Measurements from ENCODE around the gene ADK. TPM values are rescaled to one million over a fixed set of nuclear protein-coding genes. Genes with fewer than 3 reads are reported as not detected.

Gene ADK
- total RNA-seq, 1 donor from 2014 or later = 46.1 TPM

DNA sequence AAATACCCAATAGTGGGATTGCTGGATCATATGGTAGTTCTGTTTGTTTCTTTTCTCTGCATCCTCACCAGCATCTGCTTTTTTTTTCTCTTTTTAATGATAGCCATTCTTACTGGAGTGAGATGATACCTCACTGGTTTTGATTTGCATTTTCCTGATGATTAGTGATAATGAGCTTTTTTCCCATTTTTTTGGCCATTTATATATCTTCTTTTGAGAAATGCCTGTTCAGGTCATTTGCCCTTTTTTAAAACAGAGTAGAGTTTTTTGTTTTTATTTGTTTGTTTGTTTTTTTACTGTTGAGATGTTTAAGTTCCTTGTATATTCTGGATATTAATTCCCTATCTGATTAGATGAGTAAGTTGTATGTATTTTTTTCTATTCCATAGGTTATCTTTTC is 469.6 kb downstream of the ADK start:
- CTCF ChIA-PET = no interaction called here

DNA sequence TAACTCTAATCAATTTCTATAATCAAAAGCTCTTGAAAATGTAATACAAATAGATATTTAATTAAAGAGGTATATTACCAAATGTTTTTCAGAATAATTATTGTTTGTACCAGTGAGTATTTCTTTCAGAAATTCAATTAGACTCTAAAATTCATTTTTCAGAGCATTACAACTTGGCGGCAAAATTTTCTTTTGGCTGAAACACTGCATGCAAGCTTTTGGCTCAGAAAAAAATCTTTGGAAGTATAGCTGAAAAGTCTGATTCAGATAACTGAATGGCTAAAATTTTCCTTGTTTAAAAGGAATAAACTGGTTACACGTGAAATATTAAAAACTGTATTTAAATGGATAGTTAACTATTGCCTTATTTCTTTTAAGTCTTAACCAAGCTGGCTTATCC is 472.8 kb downstream of the ADK start:
- Mint-ChIP-seq H3K27ac (no peak overlapping the region), H3K4me1 (no peaks in the 10 kb centered on the region), H3K9me3 (peaks cover 9% of the 10 kb centered on the region), H3K27me3 (no peaks in the 10 kb centered on the region), H3K36me3 (ENCODE audit: low read depth) (peaks cover 43% of the 10 kb centered on the region), H3K4me3 (no peak overlapping the region)
- intact Hi-C loops (cut with micrococcal nuclease) = no loop called here
- no peak for DNase-seq
- POLR2A ChIA-PET = interaction anchor here (0.6 kb wide), 1 partner anchor 37 kb away, joined by 5 read pairs; no protein-coding TSS in a partner anchor
- no peak for ATAC-seq (ENCODE audit: low read depth)
- CTCF ChIA-PET = interaction anchor here (0.6 kb wide), 1 partner anchor 505 kb away, joined by 3 read pairs; no protein-coding TSS in a partner anchor
- TF ChIP-seq, protein P1, sequence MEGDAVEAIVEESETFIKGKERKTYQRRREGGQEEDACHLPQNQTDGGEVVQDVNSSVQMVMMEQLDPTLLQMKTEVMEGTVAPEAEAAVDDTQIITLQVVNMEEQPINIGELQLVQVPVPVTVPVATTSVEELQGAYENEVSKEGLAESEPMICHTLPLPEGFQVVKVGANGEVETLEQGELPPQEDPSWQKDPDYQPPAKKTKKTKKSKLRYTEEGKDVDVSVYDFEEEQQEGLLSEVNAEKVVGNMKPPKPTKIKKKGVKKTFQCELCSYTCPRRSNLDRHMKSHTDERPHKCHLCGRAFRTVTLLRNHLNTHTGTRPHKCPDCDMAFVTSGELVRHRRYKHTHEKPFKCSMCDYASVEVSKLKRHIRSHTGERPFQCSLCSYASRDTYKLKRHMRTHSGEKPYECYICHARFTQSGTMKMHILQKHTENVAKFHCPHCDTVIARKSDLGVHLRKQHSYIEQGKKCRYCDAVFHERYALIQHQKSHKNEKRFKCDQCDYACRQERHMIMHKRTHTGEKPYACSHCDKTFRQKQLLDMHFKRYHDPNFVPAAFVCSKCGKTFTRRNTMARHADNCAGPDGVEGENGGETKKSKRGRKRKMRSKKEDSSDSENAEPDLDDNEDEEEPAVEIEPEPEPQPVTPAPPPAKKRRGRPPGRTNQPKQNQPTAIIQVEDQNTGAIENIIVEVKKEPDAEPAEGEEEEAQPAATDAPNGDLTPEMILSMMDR (IDR thresholded peaks at IDR 0.05) = no peak

More for the DNA sequence above, 469.6 kb downstream of the ADK start:
- peaks cover 58% of the 10 kb centered on the region for H3K36me3 Mint-ChIP-seq (ENCODE audit: low read depth)
- H3K27ac Mint-ChIP-seq = no peak overlapping the region
- H3K9me3 Mint-ChIP-seq = peaks cover 13% of the 10 kb centered on the region
- H3K4me1 Mint-ChIP-seq = no peaks in the 10 kb centered on the region
- TF ChIP-seq, protein P1 (IDR thresholded peaks at IDR 0.05) = no peak
- no peaks in the 10 kb centered on the region for H3K27me3 Mint-ChIP-seq
- no peak overlapping the region for H3K4me3 Mint-ChIP-seq
- DNase-seq = no peak
- no peak for ATAC-seq (ENCODE audit: low read depth)
- intact Hi-C loops (cut with micrococcal nuclease) = no loop called here
- POLR2A ChIA-PET = interaction anchor here (0.5 to 0.6 kb wide), 2 partner anchors 518 to 540 kb away, joined by 3 read pairs; no protein-coding TSS in a partner anchor

DNA sequence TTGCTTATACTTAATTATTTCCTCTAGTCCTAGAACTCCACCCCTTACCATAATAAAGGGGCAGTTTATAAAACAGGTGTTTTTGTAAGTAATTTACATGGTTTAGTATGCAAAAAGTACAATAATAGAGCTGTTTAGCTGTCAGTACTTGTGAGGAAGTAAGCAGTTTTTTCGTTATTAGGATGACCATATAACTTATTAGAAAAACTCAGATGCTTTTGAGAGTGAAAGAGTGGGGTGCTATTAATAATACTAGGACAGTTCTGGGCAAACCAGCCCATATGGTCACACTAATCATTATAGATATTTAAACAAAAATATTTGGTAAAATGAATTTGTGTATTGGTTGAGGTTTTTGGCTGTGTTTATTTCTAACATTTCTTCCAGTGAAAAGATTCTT is 473.5 kb downstream of the ADK start:
- no peak for DNase-seq
- TF ChIP-seq, protein P1 (IDR thresholded peaks at IDR 0.05) = no peak
- H3K27ac Mint-ChIP-seq = no peak overlapping the region
- H3K36me3 Mint-ChIP-seq (ENCODE audit: low read depth) = peaks cover 43% of the 10 kb centered on the region
- no peaks in the 10 kb centered on the region for H3K27me3 Mint-ChIP-seq
- no peak overlapping the region for H3K4me3 Mint-ChIP-seq
- no peaks in the 10 kb centered on the region for H3K4me1 Mint-ChIP-seq
- ChIA-PET CTCF (no interaction called here), POLR2A (interaction anchor here (0.6 kb wide), 1 partner anchor 36 kb away, joined by 5 read pairs; no protein-coding TSS in a partner anchor)
- no peak for ATAC-seq (ENCODE audit: low read depth)
- intact Hi-C loops (cut with micrococcal nuclease) = no loop called here
- H3K9me3 Mint-ChIP-seq = peaks cover 9% of the 10 kb centered on the region

DNA sequence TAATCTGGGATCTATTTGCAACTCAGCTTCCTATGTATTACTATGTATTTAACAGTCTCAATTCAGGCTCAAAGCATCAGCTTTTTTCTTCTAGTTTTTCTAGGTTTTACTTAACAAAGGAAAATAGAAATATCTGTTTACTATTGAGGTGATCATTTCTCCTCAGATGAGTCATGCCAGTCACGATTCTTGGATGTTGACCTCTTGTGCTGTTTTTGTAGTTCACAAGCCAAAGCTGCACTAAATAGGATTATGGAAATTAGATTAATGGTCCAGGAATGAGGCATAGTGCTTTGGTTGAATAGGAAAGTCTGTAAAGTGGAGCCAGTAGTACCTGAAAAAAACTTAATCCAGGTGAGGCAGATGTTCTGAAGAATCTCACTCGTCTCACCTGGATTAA is 477.1 kb downstream of the ADK start:
- DNase-seq (no peak), ATAC-seq (ENCODE audit: low read depth) (no peak)
- H3K4me3 Mint-ChIP-seq = no peak overlapping the region
- no peaks in the 10 kb centered on the region for H3K27me3 Mint-ChIP-seq
- H3K27ac Mint-ChIP-seq = no peak overlapping the region
- peaks cover 39% of the 10 kb centered on the region for H3K36me3 Mint-ChIP-seq (ENCODE audit: low read depth)
- TF ChIP-seq, protein P1 (IDR thresholded peaks at IDR 0.05) = no peak
- ChIA-PET CTCF (no interaction called here), POLR2A (no interaction called here)
- intact Hi-C loops (cut with micrococcal nuclease) = no loop called here
- H3K4me1 Mint-ChIP-seq = no peaks in the 10 kb centered on the region
- H3K9me3 Mint-ChIP-seq = peaks cover 5% of the 10 kb centered on the region

DNA sequence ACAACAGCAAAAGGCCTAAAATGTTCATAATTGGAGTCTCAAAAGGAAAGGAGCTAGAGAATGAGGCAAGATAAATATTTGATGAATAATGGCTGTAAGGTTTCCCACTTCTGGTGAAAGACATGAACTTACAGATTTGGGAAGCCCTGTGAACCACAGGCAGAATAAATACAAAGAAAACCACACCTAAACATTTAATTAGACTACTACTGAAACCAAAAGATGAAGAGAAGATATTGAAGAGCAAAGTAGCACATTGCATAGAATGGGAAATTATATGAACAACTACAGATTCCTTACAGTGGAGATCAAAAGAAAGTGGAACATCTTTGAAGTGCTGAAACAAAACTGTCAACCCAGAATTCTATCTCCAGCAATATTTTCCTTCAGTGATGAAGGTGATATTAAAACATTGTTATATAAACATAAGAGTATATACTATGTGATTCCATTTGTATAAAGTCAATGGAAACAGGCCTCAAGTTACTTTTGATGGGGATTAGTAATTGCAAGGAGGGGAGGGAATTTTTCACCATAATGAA is 484.0 kb downstream of the ADK start:
- Mint-ChIP-seq H3K36me3 (ENCODE audit: low read depth) (peaks cover 63% of the 10 kb centered on the region), H3K9me3 (peaks cover 11% of the 10 kb centered on the region), H3K27me3 (no peaks in the 10 kb centered on the region), H3K4me3 (no peak overlapping the region), H3K4me1 (peaks cover 7% of the 10 kb centered on the region), H3K27ac (no peak overlapping the region)
- no peak for DNase-seq
- intact Hi-C loops (cut with micrococcal nuclease) = no loop called here
- ChIA-PET POLR2A (no interaction called here), CTCF (no interaction called here)
- ATAC-seq (ENCODE audit: low read depth) = no peak
- TF ChIP-seq, protein P1 (IDR thresholded peaks at IDR 0.05) = no peak

Measured in activated B cell treated with CpG ODN at 0.5 μM for 24 hours (primary cell).